Measurements from ENCODE around the gene BRD3.

DNA sequence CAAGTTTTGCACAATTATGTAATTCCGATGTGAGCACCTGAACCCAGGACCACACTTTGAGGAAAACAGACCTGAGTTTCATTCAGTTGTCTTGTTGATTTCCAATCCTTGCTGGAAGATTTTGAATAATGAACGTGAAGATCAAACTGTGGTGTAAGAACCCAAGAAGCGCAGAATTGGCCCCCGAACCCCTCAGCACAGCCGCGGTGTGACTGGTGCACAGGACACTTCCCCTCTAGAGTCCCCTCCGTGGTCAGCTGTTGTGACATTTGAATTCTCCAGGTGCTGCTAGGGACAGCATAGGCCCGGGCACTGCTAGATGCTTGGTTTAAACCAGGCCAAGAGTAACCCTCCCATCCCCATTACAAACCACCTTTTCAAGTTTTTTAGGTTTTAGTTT, 40.8 kb downstream of the BRD3 start:
- TF ChIP-seq, protein P1, sequence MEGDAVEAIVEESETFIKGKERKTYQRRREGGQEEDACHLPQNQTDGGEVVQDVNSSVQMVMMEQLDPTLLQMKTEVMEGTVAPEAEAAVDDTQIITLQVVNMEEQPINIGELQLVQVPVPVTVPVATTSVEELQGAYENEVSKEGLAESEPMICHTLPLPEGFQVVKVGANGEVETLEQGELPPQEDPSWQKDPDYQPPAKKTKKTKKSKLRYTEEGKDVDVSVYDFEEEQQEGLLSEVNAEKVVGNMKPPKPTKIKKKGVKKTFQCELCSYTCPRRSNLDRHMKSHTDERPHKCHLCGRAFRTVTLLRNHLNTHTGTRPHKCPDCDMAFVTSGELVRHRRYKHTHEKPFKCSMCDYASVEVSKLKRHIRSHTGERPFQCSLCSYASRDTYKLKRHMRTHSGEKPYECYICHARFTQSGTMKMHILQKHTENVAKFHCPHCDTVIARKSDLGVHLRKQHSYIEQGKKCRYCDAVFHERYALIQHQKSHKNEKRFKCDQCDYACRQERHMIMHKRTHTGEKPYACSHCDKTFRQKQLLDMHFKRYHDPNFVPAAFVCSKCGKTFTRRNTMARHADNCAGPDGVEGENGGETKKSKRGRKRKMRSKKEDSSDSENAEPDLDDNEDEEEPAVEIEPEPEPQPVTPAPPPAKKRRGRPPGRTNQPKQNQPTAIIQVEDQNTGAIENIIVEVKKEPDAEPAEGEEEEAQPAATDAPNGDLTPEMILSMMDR (IDR thresholded peaks at IDR 0.05), result no peak
- no peak for TF ChIP-seq POLR2A (IDR thresholded peaks at IDR 0.05)

Data from heart left ventricle (tissue), 13 donors.